Medulla oblongata (tissue), 1 donor: Measurements from ENCODE around the gene ASXL1.

Experiments used
- DNase-seq: peaks from one replicate; pipeline ENCODE4 v3.0.0-alpha.2; 2015; ENCODE audit errors: extremely low spot score

The ASXL1 gene

DNA sequence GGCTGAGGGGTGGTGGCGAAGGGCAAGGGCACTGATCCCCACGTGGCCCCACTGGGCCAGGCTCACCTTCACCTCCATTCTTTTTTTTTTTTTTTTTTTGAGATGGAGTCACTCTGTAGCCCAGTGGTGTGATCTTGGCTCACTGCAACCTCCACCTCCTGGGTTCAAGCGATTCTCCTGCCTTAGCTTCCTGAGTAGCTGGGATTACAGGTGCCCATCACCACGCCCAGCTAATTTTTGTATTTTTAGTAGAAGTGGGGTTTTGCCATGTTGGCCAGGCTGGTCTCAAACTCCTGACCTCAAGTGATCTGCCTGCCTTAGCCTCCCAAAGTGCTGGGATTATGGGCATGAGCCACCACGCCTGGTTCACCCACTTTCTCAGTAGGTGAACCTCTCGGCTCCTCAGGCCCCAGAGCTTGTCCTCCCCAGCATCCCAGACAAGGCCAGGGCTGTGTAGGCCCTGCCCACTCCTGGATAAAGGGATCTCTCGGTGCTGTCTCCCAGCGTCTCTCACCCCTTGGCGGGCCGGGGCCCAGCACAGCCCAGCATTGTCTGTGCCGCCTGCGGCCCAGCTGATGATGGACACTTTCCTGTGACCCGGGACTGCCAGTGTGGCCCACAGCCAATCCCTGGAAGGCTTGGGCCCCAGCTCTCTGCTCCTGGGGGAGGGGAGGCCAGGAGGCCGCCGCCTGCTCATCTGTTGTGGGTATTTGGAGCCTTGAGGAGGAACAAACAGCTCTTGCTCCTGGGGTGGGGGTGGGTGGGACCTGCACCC lies 108.0 kb downstream of the ASXL1 start:
- DNase-seq = peak; percentile 94

DNA sequence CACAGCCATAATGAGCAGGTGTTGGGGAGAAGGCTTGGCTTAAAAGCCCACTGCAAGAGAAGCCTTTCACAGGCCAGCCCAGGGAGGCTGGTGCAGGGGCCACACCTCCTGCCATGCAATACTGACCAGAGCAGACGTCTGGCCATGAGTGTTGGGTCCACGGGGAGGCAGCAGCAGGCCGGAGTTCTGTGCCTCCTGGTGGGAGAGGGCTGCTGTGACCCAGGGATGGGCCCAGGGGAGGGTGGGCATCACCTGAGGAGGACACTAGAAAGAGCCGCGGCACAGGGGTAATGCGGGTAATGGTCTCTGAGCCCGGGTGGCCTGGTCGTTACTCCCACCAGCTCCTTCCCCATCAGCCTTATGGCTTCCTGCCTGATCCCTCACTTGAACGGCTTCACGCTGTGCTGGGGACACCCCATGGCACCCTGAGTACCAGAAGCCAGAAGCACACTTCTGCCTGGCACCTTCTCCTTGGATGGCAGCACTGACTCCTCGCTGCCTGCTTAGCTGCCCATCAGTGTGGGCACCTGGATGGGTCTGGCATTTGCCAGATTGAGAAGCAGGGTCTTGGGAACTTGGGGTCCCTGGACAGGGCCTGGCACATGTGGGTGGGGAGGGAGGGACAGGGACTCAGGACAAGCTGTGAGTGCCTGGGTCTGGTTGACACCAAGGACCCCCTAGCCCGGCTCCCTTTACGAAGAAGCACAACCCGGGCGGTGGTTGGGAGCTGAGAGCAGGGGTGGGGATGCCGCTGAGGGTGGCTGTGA lies 108.8 kb downstream of the ASXL1 start:
- no peak for DNase-seq

DNA sequence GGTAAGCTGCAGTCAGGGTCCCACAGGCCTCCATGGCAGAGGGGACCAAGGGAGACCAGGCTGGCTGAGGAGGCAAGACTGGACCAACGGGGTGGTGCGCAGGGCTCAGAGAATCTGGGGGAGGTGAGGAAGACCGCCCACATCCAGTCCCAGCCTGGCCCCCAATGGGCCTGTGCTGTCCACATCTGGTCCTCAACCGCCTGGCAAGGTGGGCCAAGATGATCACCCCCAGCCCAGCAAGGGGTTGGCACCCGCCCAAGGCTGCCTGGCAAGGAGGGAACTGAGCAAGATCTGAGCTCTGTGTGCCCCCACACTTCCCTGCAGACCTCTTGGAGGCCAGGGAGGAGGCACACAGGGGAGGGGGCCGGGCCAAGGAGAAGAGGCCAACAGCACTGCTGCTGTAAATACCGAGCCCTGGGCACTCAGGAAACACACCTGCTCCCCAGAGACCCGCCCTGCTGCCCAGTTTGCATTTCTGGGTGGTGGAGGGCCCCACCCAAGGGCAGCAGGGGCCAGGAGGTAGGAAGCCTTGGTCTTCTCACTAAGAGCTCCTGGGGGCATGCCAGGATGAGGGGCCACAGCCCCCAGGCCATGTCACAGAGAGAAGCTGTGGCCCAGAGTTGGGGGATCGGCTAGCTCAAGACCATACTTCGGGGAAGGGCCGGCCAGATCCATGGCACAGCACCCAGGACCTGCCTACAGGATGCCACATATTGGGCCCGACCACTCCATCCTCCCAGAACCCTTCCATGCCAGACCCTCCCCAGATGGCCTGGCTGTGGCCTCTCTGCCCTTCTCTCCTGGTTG lies 109.6 kb downstream of the ASXL1 start:
- no peak for DNase-seq

- no peak for DNase-seq
Observed at GRCh38 chr20:32468313-32468640, 110.1 kb downstream of the ASXL1 start.

GRCh38 chr20:32468860-32469259 lies 110.7 kb downstream of the ASXL1 start:
- no peak for DNase-seq

- DNase-seq = no peak
Observed at GRCh38 chr20:32470025-32470861, 112.1 kb downstream of the ASXL1 start.

DNA sequence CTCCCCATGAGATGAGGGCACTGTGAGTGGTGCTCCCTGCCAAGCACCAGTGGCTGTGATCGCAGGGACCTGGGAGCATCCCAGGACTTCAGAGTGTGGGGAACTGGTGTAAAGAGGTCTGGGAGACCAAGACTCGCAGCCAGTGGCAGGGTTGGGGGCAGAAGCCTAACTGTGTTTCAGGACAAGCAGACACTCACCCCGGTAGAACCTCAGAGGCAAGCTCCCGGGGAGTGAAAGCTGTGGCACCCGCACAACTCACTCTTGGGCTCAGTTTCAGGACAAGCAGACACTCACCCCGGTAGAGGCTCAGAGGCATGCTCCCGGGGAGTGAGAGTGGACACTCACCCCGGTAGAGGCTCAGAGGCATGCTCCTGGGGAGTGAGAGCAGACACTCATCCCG lies 112.8 kb downstream of the ASXL1 start:
- no peak for DNase-seq

DNA sequence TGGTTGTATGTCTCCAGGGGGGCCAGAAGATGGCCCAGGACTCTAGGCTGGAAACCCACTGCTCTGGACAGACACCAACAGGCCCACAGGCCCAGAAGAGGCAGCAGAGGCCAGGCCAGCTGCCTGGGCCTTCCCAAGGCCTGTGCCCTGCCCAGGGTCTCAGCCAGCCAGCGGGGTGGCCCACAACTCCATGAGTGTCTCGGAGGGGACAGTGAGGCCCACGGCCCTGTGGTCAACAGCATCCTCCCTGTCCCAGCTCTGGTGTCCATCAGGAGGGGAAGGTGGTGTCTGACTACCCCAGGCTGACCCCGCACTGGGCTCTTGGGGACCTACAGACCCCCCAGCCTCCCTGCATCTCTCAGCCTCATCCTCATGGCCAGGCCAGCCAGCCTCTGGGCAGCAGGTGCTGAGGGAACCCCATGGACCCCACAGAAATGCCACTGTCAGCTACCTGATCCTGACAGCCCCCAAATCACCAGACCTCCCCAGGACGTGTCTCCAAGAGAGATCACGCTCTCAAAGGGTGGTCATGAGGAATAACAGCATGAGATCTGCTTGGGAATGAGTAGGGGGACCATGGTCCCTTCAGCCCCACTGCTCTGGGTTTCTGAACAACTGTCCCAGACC lies 114.6 kb downstream of the ASXL1 start:
- no peak for DNase-seq

GRCh38 chr20:32473231-32474008 lies 115.3 kb downstream of the ASXL1 start:
- peak; percentile 29 for DNase-seq

GRCh38 chr20:32474009-32474716 lies 116.0 kb downstream of the ASXL1 start:
- peak; percentile 13 for DNase-seq

- DNase-seq = peak; percentile 28
Observed at GRCh38 chr20:32474717-32474966, 116.5 kb downstream of the ASXL1 start.

GRCh38 chr20:32474967-32475811 lies 117.1 kb downstream of the ASXL1 start:
- DNase-seq = peak; percentile 76

- DNase-seq = peak; percentile 12
Observed at GRCh38 chr20:32476684-32477593, 118.8 kb downstream of the ASXL1 start.

GRCh38 chr20:32477594-32478512 lies 119.7 kb downstream of the ASXL1 start:
- peak; percentile 23 for DNase-seq

DNA sequence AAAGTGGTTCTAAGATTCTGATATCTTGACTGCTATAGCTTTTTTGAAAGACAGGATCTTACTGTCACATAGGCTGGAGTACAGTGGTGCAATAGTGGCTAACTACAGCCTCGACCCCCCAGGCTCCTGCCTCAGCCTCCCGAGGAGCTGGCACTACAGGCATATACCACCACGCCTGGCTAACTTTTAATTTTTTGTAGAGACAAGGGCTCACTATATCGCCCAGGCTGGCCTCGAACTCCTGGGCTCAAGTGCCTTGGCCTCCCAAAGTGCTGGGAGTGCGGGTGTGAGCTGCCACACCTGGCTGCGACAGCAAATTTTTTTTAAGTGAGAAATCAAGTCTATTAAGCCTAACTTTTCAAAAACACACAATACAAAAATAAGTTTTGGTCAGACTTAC lies 120.4 kb downstream of the ASXL1 start:
- no peak for DNase-seq

GRCh38 chr20:32479012-32479411 lies 120.9 kb downstream of the ASXL1 start:
- DNase-seq = no peak

- no peak for DNase-seq
Observed at GRCh38 chr20:32479697-32480171, 121.6 kb downstream of the ASXL1 start.
